GM18499 (cell line): Measurements from ENCODE around the gene TSEN2.

Experiments used
- ATAC-seq: cut with Tn5 transposase; IDR thresholded peaks from one replicate; pipeline ENCODE4 v1.9.1; 2021; ENCODE audit warnings: moderate number of reproducible peaks; ENCODE audit not compliant: insufficient read depth, unreplicated experiment

Gene TSEN2

DNA sequence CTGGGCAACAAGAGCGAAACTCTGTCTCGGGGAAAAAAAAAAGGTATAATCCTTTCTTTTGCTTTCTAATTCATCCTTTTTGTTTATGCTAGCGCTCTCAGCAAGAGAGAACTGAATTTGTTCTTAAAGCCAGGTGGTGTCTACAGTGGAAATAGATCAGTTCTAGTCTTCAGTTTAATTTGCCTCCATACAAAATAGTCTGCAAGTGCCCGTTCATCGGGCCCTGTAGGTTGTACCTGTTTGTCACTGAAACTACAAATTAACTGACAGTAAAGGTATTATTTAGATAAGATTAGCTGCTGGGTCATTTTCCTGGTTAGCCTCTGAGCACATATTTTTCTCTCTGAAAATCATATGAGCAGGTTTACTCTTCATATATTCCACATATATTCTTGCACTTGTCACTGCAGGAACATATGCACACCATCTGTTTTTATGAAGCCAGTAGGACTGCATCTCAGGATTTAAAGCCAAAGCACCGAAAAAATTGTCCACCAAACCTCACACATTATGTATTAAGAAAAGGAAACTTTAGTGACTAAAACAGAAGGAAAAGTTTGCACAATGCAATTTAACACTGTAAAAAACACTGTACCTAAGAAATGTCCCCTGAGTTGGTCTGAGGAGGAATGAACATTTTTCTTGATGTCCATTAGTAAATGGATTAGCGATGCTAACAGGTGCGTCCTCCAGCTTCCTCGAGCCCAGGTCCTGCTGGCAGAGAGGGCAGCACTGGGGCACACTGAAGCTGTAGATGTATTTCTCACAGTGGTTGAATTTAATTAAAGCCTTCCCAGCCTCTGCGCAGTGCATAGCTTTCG, 60.6 kb downstream of the TSEN2 start:
- no peak for ATAC-seq

DNA sequence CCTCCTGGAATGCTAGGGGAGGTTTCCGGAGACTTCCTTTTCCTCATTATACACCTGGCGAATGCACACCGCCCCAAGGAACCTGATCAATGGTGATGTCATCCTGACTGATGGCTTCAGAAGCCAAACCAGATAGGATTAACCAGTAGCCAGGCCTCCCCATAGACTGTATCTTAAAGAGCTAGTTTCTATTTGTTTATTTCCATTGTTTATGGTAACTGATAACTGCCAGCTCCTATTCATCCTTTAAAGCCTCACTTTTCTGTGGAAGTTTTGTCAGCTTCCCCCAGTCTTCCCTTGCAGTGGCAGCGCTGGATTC, 61.2 kb downstream of the TSEN2 start, which contains the start of gene MKRN2OS:
Gene MKRN2OS, minus strand, starts transcription at position 27 of the 319 bp plus-strand sequence. CDS start 35 bp downstream, outside the sequence.
- no peak for ATAC-seq

DNA sequence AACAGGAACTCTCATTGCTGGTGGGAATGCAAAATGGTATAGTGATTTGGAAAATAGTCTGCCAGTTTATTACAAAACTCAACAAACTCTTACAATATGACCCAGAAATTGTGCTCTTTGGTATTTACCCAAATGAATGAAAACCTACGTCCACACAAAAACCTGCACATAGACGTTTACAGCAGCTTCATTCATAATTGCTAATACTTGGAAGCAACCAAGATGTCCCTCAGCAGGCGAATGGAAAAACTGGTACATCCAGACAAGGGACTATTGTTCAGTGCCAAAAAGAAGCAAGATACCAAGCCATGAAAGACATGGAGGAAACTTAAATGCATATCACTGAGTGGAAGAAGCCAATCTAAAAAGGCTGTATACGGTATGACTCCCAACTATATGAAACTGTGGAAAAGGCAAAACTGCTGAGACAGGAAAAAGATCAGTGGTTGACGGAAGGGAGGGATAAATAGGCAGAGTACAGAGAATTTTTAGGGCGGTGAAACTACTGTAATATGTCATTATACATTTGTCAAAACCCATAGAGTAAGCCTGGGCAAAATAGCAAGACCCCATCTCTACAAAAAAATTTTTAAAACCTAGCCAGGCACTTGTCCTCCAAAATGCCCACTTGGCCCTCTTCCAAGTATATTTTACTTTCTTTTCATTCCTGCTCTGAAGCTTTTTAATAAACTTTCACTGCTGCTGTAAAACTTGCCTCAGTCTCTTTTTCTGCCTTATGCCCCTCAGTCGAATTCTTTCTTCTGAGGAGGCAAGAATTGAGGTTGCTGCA, 65.9 kb downstream of the TSEN2 start:
- ATAC-seq = no peak

DNA sequence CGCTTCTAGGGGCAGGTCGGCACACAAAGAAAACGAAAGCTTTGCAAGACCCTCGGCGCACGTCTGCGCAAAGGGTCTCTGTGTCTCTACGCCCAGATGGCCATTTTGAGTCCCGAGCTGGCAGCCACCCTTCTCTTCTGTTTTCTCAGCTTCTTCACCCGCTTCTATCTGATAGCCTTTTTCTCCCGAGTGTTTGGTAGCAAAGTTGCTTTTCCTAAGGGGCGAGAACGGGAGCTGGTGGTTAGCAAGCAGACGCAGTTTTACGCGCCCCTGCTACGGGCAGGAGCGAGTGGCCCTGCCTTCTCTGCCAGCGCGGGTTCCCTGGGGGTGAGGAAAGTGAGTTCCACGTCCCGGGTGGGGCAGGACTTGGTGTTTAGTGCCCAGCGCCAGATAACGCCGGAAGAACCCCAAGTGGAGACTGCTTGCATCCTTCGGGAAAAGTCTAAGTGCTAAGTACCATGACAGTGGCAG, 69.7 kb downstream of the TSEN2 start:
- no peak for ATAC-seq

DNA sequence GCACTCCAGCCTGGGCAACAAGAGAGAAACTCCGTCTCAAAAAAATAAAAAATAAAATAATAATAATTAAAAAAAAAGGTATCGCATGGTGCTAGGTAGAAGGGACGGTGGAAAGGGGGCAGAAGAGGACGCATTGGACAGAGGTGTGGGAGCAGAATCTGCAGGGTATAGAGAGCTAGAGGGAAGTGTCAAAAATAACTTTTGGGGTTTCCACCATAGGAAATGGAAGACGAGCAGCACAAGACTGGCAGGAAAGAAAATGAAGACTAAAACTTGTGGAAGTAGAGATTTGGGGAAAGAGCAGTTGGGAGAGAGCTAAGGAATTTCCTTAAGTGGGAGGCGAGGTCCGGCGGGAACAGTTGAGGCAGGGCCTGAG, 72.0 kb downstream of the TSEN2 start:
- no peak for ATAC-seq

DNA sequence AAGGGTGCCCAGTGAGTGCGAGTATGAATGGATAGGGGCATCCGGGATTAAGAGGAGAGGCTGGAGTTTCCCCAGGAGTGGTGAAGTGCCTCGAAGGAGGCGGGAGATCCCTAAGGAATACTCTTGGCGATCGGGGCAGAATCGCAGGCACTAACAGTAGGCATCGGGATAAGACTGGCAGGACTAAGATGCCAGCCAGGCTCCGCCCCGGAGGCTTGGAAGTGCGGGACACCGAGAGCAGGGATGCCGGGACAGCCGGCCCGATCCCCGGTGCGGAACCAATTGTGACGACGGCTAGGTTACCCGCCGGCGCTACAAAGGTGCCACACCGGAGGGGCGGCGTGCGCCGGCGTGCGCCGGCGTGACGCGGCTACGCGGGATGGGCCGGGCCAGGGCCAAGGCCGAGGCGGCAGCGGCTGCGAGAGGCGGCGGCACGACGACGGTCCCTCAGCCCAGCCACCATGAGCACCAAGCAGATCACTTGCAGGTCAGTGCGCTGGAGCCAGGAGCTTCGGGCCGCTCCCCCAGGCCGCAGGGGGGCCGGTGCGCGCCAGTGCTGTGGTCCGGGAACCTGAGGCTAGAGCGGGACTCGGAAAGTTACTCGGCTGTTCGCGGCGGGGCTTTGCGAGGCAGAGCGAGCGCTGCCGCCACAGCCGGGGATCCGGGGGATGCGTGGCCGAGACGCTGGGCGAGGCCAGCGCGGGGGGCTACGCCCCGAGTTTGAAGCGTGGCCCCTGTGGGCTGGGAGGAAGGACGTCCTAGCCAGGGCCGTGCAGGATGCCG, 72.6 kb downstream of the TSEN2 start, which contains the start of gene MKRN2:
Gene MKRN2, plus strand, starts transcription at position 398 of the 783 bp plus-strand sequence. Its CDS starts 64 bp downstream, at position 462.
- peak; percentile 38 for ATAC-seq

DNA sequence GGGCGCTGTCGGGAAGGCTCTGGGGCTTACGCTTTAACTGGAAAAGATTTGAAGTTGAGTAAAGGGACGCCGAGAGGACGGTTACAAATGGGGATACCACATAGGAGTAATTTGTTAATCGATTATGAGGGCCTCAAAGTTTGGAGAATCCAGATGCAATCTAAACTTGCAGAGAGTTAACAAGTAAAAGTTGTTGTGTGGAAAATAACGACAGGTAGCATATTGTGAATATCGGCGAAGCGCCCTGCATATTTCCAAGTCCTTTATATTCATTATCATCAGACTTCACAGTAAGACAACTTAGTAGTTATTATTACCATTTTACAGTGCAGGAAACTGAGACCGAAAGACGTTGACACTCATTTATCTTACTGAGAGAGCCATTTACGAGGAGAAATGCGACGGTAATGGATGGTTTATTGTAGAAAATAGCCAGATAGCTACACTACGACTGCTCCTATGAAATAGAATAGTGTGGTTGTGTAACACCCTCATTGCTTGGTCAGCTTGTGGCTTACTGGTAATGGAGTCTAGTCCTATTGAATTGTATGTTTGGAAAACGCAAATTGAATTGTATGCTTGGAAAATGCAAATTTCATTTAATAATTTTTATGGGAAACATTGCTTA, 73.3 kb downstream of the TSEN2 start:
- no peak for ATAC-seq

DNA sequence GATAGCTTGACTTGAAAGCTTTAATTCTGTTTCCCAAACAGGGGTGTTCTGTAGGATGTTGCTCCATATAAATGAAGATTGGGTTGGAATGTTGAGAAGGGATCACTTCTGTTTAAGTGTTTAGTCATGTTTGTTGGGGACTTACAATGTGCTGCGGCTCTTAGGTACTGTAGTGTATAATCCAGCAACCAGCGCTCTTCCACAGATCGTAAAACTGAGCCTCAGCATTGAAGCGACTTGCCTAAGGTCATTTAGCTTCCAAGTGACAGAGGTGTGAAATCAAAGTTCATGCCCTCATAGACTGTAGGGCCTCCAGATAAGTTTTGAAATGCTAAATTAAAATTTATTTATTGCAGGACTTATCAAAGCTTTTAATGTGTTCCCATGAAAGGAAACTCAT, 74.4 kb downstream of the TSEN2 start:
- no peak for ATAC-seq

DNA sequence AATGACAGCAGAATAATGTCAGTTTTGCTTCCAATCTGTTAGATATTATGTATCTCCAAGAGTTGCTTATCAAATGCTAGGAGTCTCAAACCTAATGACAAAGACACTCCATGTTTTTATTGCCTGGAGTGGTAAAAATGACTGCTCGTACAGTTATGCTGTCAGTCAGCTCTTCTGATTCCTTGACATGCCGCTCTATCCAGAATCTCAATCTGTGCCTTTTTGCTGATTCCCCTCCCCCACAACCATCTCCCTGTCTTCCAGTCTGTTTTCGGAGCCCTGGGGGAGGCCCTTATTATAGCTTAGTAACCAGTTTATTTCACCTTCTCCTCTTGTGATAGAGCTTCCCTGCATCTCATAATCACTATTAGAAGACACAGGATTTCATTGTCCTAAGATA, 75.2 kb downstream of the TSEN2 start:
- no peak for ATAC-seq

DNA sequence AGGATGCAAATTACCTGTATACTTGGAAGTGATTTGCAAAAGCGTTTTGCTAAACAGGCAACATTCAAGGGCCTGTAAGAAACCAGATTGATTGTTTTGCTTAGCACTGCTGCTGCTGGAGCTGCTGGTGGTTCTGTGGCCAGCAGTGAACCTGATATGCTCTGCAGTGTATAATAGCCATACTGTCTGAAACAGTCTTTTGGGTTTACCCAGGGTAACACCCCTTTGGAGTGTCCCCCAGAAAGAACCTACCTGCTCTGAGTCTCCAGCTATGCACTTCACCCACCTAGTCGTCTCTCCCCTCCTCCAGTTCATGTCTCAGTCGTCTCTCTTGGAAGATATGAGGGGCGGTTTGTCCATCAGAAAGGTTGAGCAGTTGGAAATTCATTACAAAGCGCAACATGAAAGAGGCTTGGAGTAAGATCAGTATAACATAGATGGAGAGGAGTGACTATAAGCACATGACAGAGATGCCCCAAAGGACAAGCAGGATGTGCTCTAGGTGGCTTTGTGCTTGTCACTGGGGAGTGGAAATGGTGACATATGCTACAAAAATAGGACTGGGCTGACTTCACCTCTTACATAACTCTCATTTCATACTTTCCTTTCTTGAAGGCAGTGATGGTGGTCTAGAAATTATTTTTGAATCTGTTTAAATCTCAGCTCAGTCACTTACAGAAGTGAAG, 76.4 kb downstream of the TSEN2 start:
- no peak for ATAC-seq

DNA sequence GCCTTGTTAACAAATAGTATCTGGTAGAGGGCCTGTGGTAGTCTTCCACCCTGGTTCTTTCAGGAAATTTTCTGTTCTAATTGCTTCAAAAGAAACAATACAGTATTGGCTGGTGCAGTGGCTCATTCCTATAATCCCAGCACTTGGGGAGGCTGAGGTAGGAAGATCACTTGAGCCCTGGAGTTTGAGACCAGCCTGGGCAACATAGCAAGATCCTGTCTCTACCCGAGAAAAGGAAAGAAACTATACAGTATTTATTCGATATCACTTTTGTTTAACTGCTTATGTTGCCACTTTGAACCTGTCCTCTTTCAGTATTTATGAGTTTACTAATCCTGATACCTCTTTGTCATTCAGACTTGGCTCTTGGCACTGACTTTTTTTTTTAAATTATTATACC, 77.1 kb downstream of the TSEN2 start:
- no peak for ATAC-seq

DNA sequence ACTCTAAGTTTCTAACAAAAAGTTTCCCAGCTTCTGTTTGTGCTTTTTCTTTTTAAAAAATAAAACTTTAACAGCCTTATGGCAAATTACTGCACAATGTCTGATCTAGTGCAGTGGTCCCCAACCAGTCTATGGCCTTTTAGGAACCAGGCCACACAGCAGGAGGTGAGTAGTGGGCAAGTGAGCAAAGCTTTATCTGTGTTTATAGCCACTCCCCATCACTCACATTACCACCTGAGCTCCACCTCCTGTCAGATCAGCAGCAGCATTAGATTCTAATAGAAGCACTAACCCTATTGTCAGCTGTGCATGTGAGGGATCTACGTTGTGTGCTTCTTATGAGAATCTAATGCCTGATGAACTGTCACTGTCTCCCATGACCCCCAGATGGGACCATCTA, 78.2 kb downstream of the TSEN2 start:
- ATAC-seq = no peak

DNA sequence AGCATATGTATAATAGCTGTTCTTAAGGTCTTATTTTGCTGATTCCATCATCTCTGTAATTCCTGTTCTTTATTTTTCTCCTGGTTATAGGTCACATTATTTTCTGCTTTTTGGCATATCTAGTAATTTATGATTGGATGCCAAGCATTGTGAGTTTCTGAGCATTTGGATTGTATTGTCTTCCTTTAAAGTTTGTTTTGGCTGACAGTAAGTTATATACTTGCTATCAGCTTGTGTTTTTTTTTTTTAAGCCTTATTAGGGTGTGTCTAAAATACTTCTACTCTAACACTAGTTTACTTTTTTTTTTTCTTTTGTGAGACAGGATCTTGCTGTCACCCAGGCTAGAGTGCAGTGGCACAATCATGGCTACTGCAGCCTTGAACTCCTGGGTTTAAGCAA, 82.7 kb downstream of the TSEN2 start:
- no peak for ATAC-seq

DNA sequence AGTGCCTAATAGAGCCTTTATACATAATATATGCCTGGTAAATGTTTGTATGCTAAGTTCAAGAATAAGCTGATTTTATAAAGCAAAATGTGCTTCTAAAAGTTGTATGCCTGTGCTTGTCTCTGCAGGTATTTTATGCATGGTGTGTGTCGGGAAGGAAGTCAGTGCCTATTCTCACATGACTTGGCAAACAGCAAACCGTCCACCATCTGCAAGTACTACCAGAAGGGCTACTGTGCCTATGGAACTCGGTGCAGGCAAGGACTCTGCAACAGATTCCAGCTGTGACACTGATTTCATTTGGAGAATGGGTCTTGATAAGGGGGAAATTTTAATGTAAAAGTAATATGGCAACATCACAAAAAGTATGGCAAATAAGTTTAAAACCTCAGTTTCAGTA, 84.5 kb downstream of the TSEN2 start:
- no peak for ATAC-seq

DNA sequence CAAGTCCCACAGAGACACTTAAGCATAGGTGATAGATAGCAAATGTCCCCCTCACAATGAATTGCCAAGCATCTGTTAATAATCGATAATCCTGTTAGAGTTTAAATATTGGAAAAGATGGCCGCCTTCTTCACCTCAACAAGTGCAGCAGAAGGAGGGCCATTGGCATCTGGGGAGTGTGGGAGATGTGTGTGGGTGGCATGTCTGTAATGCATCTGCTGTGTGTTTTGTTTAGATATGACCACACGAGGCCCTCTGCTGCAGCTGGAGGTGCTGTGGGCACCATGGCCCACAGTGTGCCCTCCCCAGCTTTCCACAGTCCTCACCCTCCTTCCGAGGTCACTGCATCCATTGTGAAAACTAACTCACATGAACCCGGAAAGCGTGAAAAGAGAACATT, 85.6 kb downstream of the TSEN2 start:
- no peak for ATAC-seq

DNA sequence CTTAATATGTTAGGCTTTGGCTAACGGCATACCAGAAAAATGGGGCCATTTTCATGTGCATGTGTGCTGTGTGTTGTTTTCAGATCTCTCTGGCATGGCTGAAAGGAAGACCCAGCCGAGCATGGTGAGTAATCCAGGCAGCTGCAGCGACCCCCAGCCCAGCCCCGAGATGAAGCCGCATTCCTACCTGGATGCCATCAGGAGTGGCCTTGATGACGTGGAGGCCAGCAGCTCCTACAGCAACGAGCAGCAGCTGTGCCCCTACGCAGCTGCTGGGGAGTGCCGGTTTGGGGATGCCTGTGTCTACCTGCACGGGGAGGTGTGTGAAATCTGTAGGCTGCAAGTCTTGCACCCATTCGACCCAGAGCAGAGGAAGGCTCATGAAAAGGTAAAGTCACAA, 87.7 kb downstream of the TSEN2 start:
- ATAC-seq = no peak

DNA sequence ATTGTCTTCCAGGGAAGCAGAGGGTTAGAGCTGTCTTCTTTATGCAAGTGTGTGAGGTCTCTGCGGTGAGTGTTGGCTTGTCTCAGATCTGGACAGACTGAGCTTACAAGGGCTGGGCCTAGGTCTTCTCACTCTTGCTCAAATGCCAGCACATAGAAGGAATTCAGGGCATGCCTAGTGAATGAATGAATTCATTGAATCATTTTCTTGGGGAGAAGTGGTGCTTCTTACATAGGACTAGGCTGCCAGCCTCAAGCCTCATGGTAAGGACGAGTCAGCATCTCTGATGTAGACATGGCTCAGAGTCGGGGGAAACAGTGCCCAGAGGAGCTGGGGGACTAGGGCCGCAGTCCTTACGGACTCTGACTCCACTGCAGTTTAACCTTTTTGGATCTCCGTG, 89.9 kb downstream of the TSEN2 start:
- no peak for ATAC-seq

DNA sequence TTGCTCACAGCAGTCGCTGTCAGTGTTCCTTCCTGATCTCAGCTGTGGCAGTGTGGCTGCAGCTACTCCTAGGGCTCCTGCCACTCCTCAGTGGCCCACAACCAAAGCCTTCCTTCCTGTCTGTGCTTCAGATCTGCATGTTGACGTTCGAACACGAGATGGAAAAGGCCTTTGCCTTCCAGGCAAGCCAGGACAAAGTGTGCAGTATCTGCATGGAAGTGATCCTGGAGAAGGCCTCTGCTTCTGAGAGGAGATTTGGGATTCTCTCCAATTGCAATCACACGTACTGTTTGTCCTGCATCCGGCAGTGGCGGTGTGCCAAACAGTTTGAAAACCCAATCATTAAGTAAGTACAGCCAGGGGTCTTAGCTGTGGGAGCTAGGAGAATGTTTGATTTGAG, 90.4 kb downstream of the TSEN2 start:
- ATAC-seq = no peak

DNA sequence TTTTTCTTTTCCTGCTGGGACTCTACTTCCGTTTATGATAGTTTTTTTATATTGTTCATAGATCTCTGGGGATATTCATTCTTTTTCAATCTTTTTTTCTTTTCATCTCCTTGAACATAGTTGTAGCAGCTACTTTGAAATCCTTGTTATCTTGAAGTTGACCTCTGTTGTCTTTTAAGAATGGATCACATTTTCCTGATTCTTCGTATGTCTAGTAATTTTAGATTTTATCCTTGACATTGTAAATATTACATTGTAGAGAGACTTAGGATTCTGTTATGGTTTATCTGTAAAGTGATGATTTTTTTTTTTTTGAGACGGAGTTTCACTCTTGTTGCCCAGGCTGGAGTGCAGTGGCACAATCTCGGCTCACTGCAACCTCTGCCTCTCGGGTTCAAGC, 93.1 kb downstream of the TSEN2 start:
- no peak for ATAC-seq

DNA sequence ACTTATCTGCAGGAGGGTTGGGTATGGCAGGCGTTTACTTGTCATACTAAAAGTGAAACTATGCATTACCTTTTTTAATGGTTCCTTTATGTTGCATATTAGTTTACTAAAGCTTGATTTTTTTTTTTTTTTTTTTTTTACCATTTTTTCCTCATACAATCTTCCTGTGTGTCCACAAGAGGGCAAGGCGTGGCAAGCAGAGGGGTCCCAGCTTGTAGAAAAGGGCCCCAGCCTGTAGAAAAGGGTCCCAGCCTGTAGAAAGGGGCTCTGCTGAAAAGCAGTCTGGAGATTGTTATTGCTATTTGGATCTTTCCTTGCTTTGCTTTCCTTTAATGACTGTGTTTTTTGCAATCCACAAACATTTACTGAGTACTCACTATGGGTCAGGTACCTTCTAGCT, 94.5 kb downstream of the TSEN2 start:
- ATAC-seq = no peak
